Left hindlimb (tissue), 1 donor: ENCODE data around the gene FRK.
"Not testable (repeated sequence)": the region's sequence is repeated elsewhere in the genome, so short reads cannot be mapped to it uniquely, and the experiment has no call there.

Experiments
- DNase-seq: peaks from one replicate; pipeline ENCODE4 v3.0.0-alpha.2; 2018

Gene FRK

DNA sequence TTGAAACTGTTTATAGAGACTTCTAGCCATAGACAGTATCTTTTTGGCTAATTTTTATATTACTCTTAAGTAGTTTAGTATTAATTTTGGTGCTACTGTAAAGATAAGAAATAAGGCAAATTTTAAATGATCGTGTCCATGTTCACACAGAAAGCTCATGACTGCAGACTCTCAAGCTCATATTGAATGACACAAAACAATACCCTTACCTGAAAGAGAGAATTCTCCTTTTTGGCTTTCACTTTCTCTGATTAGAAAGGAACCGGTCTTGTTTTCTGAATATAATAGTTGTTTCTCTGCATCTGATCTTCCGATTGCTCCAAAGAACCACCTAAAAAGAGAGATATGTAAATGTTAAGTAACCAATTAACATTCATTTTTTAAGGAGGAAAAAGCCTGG, 57.0 kb downstream of the FRK start:
- no peak for DNase-seq

DNA sequence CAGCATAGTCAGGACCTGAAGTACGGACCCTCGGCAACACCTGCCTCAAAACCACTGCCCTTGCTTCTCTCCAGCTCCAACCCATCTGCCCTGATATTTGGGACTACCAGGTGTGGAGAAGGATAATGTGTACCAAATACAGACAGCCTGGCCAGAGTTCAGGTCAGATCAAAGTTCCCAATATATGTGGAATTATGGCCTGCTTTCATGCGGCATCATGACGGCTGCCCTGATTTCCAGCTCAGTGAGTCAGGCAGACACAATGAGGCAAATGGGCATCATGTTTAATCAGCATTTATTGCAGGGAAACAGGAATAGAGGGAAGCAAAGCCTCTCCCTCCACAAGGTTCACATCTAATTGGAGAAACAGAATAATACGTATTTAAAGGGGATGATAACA, 57.9 kb downstream of the FRK start:
- no peak for DNase-seq

DNA sequence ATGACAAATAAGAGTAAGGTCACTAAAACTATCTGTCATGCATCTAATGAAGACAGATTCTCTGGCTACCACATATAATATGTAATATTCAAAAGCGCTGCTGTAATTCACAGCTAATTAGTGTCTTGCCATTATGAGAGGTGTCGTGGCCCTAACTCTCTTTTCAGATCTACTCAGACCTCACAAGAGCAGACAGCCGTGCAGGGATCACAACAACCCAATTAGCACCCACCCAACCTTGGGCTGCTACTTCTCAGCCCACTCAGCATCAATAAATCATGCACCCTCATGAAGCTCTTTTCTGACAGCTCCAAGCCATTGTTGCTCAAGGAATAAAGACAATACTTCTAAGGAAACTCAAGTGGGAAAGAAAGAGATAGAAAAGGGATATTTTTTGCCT, 61.5 kb downstream of the FRK start:
- no peak for DNase-seq

GRCh38 chr6:115997990-115998585, 62.6 kb downstream of the FRK start:
- no peak for DNase-seq

DNA sequence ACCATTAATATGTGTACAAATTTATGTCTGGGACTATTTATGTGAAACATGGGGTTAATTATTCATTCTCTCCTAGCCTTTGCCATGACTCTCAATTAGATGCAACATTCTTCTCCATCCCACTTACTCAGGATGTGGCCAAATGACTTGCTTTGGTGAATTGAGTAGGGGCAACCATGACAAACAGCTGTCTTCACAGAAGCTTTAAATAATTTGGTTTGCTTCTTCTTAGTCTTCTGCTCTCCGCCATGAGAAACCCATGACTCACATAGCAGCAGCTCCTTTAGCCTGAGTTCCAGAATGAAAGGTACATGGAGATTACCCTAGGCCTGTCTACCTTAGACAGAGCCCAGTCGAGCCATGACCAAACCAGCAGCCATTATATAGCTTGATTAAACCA, 74.7 kb downstream of the FRK start:
- no peak for DNase-seq

DNA sequence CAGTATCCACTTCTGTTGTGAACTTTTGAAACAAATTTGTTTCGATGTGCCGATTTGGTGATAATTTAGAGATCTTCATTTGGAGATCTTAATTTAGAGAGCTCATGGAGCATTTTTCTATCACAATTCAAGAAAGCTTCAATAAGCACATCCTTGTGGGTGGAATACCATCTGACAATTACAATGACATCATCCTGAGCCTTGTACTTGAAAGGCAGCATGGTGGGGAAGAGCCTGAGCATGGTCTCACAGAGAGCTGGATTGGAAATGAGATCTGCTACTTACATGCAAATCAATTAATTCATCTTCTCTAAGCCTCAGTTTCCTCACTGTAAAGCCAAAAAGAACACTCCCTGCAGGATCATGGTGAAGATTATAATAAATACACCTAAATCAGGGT, 75.9 kb downstream of the FRK start:
- no peak for DNase-seq

- DNase-seq = no peak
Measured at GRCh38 chr6:115983998-115984397, 76.7 kb downstream of the FRK start.

- no peak for DNase-seq
Measured at GRCh38 chr6:115982453-115982852, 78.2 kb downstream of the FRK start.

DNA sequence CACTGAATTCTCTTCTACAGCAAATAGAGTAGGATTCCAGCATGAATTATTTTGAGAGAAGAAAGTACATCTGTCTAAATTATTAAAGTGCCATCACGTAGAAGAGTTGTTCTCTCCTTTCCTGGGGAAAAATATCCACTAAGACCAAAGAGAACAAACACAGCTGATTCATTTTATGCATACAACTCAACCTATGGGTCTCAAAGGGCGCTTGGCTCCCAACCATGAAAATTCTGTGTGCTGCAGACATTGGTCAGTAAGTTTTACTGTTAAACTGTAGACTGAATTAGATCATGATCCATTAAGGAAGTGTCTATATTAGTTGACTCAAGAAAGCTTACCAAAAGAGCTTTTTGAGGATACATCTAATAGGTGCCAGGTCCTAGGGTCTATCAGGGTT, 83.5 kb downstream of the FRK start:
- no peak for DNase-seq

DNA sequence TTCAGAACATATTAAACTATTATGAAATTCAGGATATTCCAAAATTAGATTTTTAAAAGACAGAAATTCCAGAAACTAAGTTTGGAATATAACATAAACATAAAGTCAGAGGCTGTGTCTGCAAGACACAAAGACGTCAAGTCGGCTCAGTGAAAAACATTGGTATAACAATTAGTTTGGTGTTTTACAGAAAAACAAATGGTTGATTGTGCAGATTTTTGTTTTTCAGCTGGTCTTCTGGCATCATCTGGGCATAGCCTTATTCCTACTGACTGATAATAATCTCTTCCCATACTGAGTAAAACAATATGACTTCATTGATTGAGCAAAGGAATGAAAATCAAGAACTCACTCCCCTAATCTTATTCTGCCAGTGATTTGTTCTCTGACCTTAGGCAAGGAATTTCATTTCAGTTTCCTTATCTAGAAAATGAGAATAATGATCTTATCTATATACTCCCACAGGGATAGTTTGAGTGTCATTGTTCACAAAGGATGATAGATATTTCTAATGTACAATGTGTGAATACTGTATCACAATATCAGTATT, 84.3 kb downstream of the FRK start:
- no peak for DNase-seq

- DNase-seq = no peak
Measured at GRCh38 chr6:115972679-115973078, 88.0 kb downstream of the FRK start.

- no peak for DNase-seq
Measured at GRCh38 chr6:115971785-115972184, 88.9 kb downstream of the FRK start.

- DNase-seq = no peak
Measured at GRCh38 chr6:115969930-115970273, 90.8 kb downstream of the FRK start.

GRCh38 chr6:115969207-115969929, 91.3 kb downstream of the FRK start:
- no peak for DNase-seq

DNA sequence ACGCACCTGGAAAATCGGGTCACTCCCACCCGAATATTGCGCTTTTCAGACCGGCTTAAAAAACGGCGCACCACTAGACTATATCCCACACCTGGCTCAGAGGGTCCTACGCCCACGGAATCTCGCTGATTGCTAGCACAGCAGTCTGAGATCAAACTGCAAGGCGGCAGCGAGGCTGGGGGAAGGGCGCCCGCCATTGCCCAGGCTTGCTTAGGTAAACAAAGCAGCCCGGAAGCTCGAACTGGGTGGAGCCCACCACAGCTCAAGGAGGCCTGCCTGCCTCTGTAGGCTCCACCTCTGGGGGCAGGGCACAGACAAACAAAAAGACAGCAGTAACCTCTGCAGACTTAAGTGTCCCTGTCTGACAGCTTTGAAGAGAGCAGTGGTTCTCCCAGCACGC, 100.4 kb downstream of the FRK start:
- not testable (repeated sequence) for DNase-seq

DNA sequence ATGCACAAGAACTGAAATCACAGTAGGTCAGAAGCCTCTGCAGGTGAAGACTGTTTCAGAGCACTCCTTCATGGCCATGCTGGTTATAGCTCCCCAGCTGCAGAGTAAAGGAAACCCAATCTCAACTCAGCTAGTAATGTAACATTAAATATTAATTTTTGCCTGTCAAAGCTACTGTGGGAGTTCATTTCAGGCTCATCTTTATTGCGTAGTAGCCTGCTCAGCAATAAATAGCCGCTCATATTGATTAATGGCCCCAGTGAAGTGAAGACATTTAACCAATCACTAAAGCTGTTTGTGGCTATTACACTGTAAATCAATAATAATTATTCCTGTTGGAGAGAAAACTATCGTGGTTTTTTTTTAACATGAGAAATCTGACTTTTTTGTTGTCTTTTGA, 101.7 kb downstream of the FRK start:
- DNase-seq = no peak

- DNase-seq = no peak
Measured at GRCh38 chr6:115954740-115955139, 106.0 kb downstream of the FRK start.

DNA sequence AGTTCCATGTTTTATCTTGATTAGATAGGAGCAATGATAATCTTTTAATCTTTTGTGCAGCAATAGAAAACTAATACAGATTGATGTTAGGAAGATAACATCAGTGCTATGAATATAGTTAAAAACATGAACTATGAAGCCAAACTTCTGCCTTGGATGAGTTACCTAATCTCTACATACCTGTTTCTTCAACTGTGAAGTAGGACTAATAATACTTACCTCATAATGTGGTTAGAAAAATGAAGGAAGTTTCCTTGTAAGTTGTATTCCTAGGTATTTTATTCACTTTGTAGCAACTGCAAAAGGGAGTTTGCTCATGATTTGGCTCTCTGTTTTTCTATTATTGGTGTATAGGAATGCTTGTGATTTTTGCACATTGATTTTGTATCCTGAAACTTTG, 111.9 kb downstream of the FRK start:
- DNase-seq = no peak

- no peak for DNase-seq
Measured at GRCh38 chr6:115947966-115948541, 112.6 kb downstream of the FRK start.

GRCh38 chr6:115945812-115946211, 114.9 kb downstream of the FRK start:
- no peak for DNase-seq

- no peak for DNase-seq
Measured at GRCh38 chr6:115945306-115945705, 115.4 kb downstream of the FRK start.

DNA sequence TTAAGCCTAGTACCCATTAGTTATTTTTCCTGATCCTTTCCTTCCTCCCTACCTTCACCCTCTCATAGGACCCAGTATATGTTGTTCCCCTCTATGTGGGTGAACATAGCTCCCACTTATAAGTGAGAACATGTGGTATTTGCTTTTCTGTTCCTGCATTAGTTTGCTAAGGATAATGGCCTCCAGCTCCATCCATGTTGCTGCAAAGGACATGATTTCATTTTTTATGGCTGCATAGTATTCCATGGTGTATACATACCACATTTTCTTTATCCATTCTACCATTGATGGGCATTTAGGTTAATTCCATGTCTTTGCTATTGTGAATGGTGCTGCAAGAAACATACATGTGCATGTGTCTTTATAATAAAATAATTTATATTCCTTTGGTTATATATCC, 115.9 kb downstream of the FRK start:
- not testable (repeated sequence) for DNase-seq

- DNase-seq = not testable (repeated sequence)
Measured at GRCh38 chr6:115937502-115937901, 123.2 kb downstream of the FRK start.

DNA sequence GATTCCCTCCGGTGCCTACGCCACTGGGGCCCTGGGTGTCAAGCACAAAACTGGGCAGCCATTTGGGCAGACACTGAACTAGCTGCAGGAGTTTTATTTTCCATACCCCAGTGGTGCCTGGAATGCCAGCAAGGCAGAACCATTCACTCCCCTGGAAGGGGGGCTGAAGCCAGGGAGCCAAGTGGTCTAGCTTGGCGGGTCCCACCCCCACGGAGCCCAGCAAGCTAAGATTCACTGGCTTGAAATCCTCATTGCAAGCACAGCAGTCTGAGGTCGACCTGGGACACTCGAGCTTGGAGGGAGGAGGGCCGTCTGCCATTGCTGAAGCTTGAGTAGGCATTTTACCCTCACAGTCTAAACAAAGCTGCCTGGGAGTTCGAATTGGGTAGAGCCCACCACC, 125.3 kb downstream of the FRK start:
- no peak for DNase-seq
